22Rv1 (cell line): ENCODE results near the gene PMM2.

Source experiments
- CTCF ChIP-seq: fragments of 450-650 bp; IDR thresholded peaks from 2 replicates; pipeline ENCODE4 v1.5.1; 2017; ENCODE audit warnings: mild to moderate bottlenecking
- ZFX ChIP-seq: fragments of 450-650 bp; IDR thresholded peaks from 2 replicates; pipeline ENCODE4 v1.6.1; 2017; ENCODE audit warnings: antibody characterized with exemption, borderline replicate concordance

GRCh38 chr16:8858994-8859912 is 61.6 kb downstream of the PMM2 start:
- TF ChIP-seq CTCF: no peak
- no peak for TF ChIP-seq ZFX
